Lower leg skin (tissue), 4 donors: ENCODE data around the gene HMBS. TPM values are rescaled to one million over a fixed set of nuclear protein-coding genes. Genes with fewer than 3 reads are reported as not detected.

Source experiments
- DNase-seq, 2 donors: peaks; one replicate each; pipeline ENCODE4 v3.0.0-alpha.2; 2019; ENCODE audit warnings: low spot score in 2 of 2
- H3K4me3 ChIP-seq: fragments of 200-600 bp; sonication (generic); 2 replicates; pipeline ENCODE4 v1.5.1; 2017; ENCODE audit warnings: mild to moderate bottlenecking, low read depth; ENCODE audit not compliant: poor library complexity, severe bottlenecking
- POLR2A ChIP-seq, 2 donors: fragments of 450-650 bp; IDR thresholded peaks; one replicate each; pipeline ENCODE4 v1.6.1; 2016 to 2017; ENCODE audit warnings: antibody characterized with exemption in 2 of 2, mild to moderate bottlenecking in 1 of 2, moderate library complexity in 1 of 2
- WGBS, 2 donors: methylation state at CpG; one replicate each; pipeline ENCODE4 v1.1.5; 2018; 5-methylcytosine and 5-hydroxymethylcytosine counted together
- intact Hi-C: fragments of 100-400 bp; cut with DNase I; formaldehyde crosslinking; loops from one replicate; pipeline ENCODE4 v1.15.0; 2023; ENCODE audit warnings: low total_unique reads
- total RNA-seq, 4 donors: library from RNA; depleted of rRNA; stranded (reverse); fragments of >200 nt; gene quantifications; one replicate each; pipeline ENCODE4 v1.1.0, GENCODE V29; 2016
- TF ChIP-seq, protein P1 (sequence below), 3 donors: fragments of 450-650 bp; IDR thresholded peaks; one replicate each; pipeline ENCODE4 v1.5.1; 2016; ENCODE audit warnings: antibody characterized with exemption in 3 of 3, mild to moderate bottlenecking in 3 of 3, moderate library complexity in 2 of 3

The HMBS gene
- total RNA-seq, 4 donors from 2014 or later, result 8.8 to 11.9 (median 11.1) TPM

DNA sequence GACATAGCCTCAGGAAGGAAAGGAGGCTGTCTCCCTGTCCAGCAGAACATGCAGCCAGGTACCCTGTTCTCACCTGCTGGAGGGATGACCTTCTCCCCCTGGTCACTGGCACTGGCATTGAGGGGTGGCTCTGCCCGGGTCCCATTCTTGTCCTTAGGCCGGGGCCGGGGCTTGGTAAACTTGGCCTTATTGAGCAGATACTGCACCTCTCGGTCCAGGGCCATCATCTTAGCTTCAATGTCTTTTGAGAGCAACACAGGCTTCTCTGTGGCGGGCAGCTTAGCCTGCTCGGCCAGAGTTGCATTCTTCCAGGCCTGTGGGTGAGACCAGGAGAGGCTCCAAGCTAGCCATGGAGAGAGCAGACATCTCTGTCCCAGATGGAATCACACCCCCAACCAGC is 38.2 kb upstream of the HMBS start:
- DNase-seq, result no peak
- WGBS, 2 donors, result 94 to 95% methylated on average over 6 of the region's 6 CpGs
- no peak overlapping the region for H3K4me3 ChIP-seq
- intact Hi-C loops, result loop anchor here (10.0 kb wide), 1 partner anchor 148 kb away; no protein-coding TSS in a partner anchor
- TF ChIP-seq POLR2A (IDR thresholded peaks at IDR 0.05), result no peak
- TF ChIP-seq, protein P1, sequence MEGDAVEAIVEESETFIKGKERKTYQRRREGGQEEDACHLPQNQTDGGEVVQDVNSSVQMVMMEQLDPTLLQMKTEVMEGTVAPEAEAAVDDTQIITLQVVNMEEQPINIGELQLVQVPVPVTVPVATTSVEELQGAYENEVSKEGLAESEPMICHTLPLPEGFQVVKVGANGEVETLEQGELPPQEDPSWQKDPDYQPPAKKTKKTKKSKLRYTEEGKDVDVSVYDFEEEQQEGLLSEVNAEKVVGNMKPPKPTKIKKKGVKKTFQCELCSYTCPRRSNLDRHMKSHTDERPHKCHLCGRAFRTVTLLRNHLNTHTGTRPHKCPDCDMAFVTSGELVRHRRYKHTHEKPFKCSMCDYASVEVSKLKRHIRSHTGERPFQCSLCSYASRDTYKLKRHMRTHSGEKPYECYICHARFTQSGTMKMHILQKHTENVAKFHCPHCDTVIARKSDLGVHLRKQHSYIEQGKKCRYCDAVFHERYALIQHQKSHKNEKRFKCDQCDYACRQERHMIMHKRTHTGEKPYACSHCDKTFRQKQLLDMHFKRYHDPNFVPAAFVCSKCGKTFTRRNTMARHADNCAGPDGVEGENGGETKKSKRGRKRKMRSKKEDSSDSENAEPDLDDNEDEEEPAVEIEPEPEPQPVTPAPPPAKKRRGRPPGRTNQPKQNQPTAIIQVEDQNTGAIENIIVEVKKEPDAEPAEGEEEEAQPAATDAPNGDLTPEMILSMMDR (IDR thresholded peaks at IDR 0.05), result no peak

- WGBS, 2 donors, result 96 to 97% methylated on average over 6 of the region's 6 CpGs
- no peak overlapping the region for H3K4me3 ChIP-seq
- no peak for DNase-seq
- TF ChIP-seq, protein P1 (IDR thresholded peaks at IDR 0.05), result no peak
- no peak for TF ChIP-seq POLR2A (IDR thresholded peaks at IDR 0.05)
- intact Hi-C loops, result loop anchor here (10.0 kb wide), 1 partner anchor 148 kb away; no protein-coding TSS in a partner anchor
Observed at GRCh38 chr11:119047205-119047604, 37.5 kb upstream of the HMBS start.

- no peak overlapping the region for H3K4me3 ChIP-seq
- TF ChIP-seq POLR2A (IDR thresholded peaks at IDR 0.05), result no peak
- TF ChIP-seq, protein P1 (IDR thresholded peaks at IDR 0.05), result no peak
- DNase-seq, result no peak
- intact Hi-C loops, result loop anchor here (10.0 kb wide), 1 partner anchor 146 kb away; no protein-coding TSS in a partner anchor
- WGBS, 2 donors, result 86 to 88% methylated on average over 9 of the region's 9 CpGs
Observed at GRCh38 chr11:119048644-119049043, 36.0 kb upstream of the HMBS start.

- no peak for TF ChIP-seq POLR2A (IDR thresholded peaks at IDR 0.05)
- TF ChIP-seq, protein P1 (IDR thresholded peaks at IDR 0.05), result no peak
- WGBS, 2 donors, result 91 to 97% methylated on average over 7 of the region's 7 CpGs
- intact Hi-C loops, result loop anchor here (10.0 kb wide), 1 partner anchor 146 kb away; no protein-coding TSS in a partner anchor
- DNase-seq, result no peak
- no peak overlapping the region for H3K4me3 ChIP-seq
Observed at GRCh38 chr11:119049081-119049480, 35.6 kb upstream of the HMBS start.

GRCh38 chr11:119051440-119052162 is 33.1 kb upstream of the HMBS start:
- intact Hi-C loops, result no loop called here
- 74 to 77% methylated on average over 17 of the region's 17 CpGs for WGBS, 2 donors
- no peak for DNase-seq
- TF ChIP-seq POLR2A (IDR thresholded peaks at IDR 0.05), result no peak
- TF ChIP-seq, protein P1 (IDR thresholded peaks at IDR 0.05), result no peak
- no peak overlapping the region for H3K4me3 ChIP-seq
